ENCODE results near the gene KIRREL3.

DNA sequence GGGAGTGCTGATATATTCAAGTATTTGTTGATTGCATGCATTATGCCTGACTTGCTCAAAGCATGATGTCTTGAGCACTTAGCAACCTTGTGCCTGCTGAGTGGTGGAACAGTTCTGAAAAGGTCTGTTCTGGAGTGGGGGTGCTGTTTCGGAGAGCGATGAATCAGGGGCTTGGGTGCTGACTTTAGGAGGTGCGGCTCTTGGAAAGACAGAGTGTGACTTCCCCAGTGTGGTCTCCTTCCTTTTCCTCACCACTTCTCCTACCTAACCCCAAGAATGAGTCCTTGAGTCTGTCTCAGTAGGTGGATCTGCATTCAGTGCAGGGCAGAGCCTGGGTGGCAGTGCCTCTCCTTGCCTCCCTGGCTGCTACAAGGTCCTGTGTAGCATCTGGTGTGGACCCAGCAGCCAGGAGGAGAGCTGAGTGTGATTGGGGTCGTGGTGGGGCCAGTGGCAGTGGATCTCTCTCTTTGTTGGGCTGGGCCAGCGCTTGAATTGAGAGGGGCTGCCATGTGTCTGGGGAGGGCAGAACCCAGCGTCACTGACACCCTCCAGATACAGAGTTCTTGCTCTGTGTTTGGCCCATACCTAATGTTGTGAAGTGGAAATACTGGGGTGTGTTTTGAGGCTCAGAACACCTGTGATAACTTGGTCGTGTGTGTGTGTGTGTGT is 609.1 kb downstream of the KIRREL3 start:
- TF ChIP-seq, protein P1, sequence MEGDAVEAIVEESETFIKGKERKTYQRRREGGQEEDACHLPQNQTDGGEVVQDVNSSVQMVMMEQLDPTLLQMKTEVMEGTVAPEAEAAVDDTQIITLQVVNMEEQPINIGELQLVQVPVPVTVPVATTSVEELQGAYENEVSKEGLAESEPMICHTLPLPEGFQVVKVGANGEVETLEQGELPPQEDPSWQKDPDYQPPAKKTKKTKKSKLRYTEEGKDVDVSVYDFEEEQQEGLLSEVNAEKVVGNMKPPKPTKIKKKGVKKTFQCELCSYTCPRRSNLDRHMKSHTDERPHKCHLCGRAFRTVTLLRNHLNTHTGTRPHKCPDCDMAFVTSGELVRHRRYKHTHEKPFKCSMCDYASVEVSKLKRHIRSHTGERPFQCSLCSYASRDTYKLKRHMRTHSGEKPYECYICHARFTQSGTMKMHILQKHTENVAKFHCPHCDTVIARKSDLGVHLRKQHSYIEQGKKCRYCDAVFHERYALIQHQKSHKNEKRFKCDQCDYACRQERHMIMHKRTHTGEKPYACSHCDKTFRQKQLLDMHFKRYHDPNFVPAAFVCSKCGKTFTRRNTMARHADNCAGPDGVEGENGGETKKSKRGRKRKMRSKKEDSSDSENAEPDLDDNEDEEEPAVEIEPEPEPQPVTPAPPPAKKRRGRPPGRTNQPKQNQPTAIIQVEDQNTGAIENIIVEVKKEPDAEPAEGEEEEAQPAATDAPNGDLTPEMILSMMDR (conservative IDR thresholded peaks at IDR 0.05; ENCODE audit: low read depth, low read length): no peak
- TF ChIP-seq POLR2A (IDR thresholded peaks at IDR 0.05; ENCODE audit: low read depth, low read length) (no peak), SMC3 (IDR thresholded peaks at IDR 0.05; ENCODE audit: low read depth, low read length) (no peak)

Measured in IMR-90 (cell line).